Retinal pigment epithelial cell (primary cell): ENCODE measurements around the gene DNAJA4.

Experiments used
- DNase-seq: peaks from one replicate; pipeline ENCODE4 v3.0.0-alpha.2; 2010; ENCODE audit warnings: low read depth
- H3K4me3 ChIP-seq: 2 replicates; pipeline ENCODE4 v1.5.1; 2011; ENCODE audit warnings: mild to moderate bottlenecking, low read length, control low read depth, moderate library complexity
- TF ChIP-seq, protein P1 (sequence below): conservative IDR thresholded peaks from 2 replicates; pipeline ENCODE4 v1.5.1; 2011; ENCODE audit warnings: low read depth, low read length, control low read depth, inconsistent platforms

The DNAJA4 gene

DNA sequence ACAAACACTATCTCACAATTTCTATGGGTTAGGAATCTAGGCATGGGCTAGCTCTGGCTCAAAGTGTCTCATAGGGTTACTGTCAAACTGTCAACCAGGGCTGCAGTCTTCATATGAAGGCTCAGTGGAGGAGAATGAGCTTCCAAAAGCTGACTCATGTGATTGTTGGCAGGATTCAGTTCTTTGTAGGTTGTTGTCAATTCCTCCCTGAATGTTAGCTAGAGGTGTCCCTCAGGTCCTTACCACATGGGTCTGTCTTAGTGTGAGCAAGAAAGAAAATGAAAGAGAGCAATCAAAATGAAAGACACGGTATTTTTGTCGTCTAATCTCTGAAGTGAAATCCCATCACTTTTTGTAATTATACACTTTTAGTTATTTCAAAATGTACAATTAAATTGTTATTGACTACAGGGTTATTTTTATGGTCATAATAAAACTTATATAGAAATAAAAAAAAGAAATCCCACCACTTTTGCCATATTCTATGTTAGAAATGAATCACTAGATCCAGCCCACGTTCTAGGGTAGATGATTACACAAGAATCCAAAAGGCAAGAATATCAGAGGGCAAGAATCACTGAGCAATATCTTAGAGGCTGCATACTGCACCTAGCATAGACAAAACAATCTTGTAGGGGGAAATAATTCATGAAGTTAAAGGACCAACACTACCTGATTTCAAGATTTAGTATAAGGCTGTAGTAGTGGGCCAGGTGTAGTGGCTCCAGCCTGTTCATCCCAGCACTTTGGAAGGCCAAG, 38.4 kb upstream of the DNAJA4 start:
- no peak for DNase-seq

DNA sequence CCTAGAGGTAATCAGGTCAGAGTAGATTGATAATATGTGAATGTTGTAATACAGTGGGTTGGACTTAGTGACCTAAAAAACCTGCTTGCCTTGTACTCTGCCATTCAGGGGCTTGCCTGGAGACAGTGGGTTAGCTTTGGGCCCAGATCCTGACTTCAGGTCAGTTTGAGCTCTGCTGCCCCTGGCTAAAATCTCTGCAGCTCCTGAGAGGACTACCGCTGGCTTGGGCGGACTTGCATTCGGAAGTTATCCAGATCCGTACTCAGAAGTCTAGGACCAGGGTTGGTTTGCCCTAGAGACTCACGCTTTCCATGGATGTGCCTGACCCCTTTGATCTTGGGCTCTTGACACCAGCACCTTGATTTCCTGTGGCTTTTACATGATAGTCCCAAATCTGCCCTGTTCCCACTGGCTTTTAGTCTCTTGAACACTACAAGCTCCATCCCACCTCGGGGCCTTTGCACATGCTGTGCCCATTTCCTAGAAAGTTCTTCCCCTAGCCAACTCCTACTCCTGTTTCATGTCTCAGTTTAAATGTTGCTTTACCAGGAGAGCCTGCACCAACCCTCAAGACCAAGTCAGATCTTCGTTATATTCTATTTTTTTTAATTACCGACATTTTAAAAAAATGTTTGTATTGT, 35.9 kb upstream of the DNAJA4 start:
- H3K4me3 ChIP-seq = no peak overlapping the region
- no peak for DNase-seq
- TF ChIP-seq, protein P1, sequence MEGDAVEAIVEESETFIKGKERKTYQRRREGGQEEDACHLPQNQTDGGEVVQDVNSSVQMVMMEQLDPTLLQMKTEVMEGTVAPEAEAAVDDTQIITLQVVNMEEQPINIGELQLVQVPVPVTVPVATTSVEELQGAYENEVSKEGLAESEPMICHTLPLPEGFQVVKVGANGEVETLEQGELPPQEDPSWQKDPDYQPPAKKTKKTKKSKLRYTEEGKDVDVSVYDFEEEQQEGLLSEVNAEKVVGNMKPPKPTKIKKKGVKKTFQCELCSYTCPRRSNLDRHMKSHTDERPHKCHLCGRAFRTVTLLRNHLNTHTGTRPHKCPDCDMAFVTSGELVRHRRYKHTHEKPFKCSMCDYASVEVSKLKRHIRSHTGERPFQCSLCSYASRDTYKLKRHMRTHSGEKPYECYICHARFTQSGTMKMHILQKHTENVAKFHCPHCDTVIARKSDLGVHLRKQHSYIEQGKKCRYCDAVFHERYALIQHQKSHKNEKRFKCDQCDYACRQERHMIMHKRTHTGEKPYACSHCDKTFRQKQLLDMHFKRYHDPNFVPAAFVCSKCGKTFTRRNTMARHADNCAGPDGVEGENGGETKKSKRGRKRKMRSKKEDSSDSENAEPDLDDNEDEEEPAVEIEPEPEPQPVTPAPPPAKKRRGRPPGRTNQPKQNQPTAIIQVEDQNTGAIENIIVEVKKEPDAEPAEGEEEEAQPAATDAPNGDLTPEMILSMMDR = no peak

More for the DNA sequence above, 38.4 kb upstream of the DNAJA4 start:
- TF ChIP-seq, protein P1 = no peak
- H3K4me3 ChIP-seq = no peak overlapping the region

DNA sequence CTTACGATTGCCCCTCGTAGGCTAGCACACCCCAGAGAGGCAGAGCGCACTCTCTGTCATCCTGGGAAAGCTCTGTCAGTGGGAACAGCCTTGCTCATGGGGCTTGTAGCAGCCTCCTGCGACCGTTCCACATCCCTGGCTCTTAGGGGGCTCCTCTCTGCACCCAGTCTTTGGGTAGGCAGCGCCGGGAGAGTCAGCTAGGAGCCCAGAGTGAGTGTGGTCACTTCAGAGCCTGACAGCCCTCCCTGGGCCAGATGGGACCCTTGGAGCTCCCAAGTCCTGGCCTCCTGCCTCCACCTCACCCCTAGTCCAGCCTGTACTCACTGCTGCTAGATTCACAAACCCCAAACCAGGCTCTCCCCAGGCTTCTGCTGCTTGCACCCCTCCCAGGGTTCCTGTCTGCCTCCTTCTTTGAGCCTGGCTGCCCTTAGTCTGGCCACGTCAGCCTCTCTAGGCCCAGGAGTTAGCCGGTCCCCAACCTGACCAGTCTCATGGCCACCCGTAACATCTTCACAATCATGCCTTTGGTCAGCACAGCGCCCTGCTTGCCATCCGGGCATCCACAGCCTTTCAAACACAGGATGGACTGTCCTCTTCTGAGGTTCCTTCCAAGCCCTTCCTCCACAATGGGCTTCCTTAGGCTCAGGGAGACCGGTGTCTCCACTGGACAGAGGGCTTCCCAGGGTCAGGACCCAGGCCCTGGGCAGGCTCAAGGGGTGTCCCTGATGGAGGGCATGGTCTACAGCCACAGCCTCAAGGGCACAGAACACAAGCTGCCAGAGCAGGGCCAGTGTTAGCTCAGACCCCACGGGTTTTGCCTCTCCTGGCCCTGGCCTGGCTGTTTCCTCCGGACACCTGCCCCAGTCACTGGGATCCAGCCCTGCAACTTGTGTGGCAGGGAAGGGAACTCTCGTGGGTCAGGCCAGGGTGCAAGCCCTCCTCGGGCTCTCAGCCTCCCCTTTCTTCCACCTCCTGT, 34.6 kb upstream of the DNAJA4 start:
- H3K4me3 ChIP-seq = no peak overlapping the region
- no peak for DNase-seq
- TF ChIP-seq, protein P1 = no peak

DNA sequence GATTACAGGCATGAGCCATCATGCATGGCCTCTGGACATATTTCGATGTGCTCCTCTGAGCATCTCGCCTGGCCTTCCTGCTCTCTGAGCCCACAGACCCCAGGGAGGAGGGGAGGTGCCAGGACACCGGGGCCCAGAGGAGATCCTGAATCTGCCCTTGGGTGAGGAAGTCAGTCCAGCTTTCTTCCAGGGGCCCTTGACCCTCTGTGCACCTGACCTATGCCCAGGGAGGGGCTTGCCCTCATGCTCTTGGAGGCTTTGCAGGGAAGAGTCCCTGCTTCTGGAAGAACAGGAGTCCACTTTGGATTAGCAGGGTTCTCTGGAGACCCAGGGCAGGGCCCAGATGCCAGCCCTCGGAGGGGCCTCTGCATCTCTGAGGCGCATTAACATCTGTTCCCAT, 31.4 kb upstream of the DNAJA4 start:
- TF ChIP-seq, protein P1 = no peak
- no peak overlapping the region for H3K4me3 ChIP-seq
- no peak for DNase-seq

DNA sequence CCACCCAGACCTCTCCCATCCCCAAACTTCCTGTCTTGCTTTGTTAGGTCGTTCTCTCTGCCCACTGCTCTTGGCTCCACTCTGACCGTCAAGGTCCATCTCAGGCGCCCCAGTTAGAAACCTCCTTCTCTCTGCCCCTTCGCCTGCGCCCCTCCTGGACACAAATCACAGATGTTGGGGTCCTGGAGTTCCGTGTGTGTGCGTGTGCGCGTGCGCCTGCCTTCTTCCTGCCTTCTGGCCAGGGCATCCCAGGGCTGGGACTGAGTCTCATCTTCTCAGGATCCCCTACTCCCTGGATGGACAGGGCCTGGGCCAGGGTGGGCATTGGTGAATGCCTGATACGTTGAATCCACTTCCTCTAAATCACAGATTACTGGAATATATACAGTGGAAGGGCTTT, 30.9 kb upstream of the DNAJA4 start:
- H3K4me3 ChIP-seq = no peak overlapping the region
- TF ChIP-seq, protein P1 = no peak
- no peak for DNase-seq

DNA sequence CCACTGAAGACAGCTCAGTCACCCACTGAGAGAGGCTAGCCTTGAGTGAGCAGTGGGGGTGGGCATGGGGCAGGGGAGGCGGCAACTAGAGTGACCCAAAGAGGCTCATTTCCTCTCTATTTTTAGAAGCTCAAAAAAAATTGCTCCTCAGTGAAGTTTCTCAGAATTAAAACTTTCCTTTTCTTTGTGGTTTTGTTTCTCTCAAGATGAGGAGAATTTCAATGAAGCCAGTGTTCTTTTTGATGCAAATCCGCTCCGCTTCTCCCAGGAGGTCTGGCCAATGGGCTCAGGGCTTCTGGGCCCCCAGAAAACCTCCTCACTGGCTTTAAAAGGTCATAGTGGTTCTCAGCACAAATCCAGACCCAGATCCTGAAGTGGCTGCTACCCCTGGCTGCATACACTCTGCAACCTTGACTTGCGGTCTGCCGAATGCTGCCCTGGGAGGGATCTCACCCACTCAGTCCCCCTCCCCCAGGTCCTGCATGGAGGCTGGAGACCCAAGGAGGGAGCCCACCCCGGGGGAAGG, 29.8 kb upstream of the DNAJA4 start, which contains the start of gene ACSBG1:
ACSBG1 (minus strand) TSS at position 51 of the 526 bp plus-strand sequence. CDS start 64 bp downstream, outside the sequence.
- no peak for DNase-seq
- no peak within 1 kb of the TSS for H3K4me3 ChIP-seq

More for the DNA sequence above, 29.8 kb upstream of the DNAJA4 start, which contains the start of gene ACSBG1:
- TF ChIP-seq, protein P1 = no peak
